NT2/D1 (cell line): Measurements from ENCODE around the gene TMEM247.

ENCODE experiments used
- DNase-seq: peaks from one replicate; pipeline ENCODE4 v3.0.0-alpha.2; 2011; ENCODE audit warnings: low read depth, low spot score
- H3K27me3 ChIP-seq: 2 replicates; pipeline ENCODE4 v1.6.0; 2011; ENCODE audit warnings: mild to moderate bottlenecking; ENCODE audit not compliant: insufficient read length, insufficient read depth
- H3K36me3 ChIP-seq: 2 replicates; pipeline ENCODE4 v1.6.1; 2011; ENCODE audit warnings: mild to moderate bottlenecking, low read length, mixed read lengths; ENCODE audit not compliant: insufficient read depth, insufficient read length
- H3K4me1 ChIP-seq: 2 replicates; pipeline ENCODE4 v1.5.1; 2011; ENCODE audit not compliant: insufficient read depth, insufficient read length
- H3K4me3 ChIP-seq: 2 replicates; pipeline ENCODE4 v1.5.1; 2011; ENCODE audit warnings: low read depth; ENCODE audit not compliant: insufficient read length
- H3K9ac ChIP-seq: 2 replicates; pipeline ENCODE4 v1.6.0; 2011; ENCODE audit warnings: low read depth; ENCODE audit not compliant: insufficient read length
- H3K9me3 ChIP-seq: 2 replicates; pipeline ENCODE4 v1.5.1; 2011; ENCODE audit warnings: mild to moderate bottlenecking, low read length; ENCODE audit not compliant: insufficient read depth
- SUZ12 ChIP-seq: IDR thresholded peaks from 2 replicates; pipeline ENCODE4 v1.6.1; 2011; ENCODE audit not compliant: insufficient read length, insufficient read depth; ENCODE audit errors: extremely low read depth
- YY1 ChIP-seq: IDR thresholded peaks from 2 replicates; pipeline ENCODE4 v1.6.1; 2011; ENCODE audit not compliant: insufficient read length, insufficient read depth
- ZNF274 ChIP-seq: IDR thresholded peaks from 2 replicates; pipeline ENCODE4 v1.6.1; 2011; ENCODE audit warnings: mild to moderate bottlenecking, low read depth, low read length

The TMEM247 gene

DNA sequence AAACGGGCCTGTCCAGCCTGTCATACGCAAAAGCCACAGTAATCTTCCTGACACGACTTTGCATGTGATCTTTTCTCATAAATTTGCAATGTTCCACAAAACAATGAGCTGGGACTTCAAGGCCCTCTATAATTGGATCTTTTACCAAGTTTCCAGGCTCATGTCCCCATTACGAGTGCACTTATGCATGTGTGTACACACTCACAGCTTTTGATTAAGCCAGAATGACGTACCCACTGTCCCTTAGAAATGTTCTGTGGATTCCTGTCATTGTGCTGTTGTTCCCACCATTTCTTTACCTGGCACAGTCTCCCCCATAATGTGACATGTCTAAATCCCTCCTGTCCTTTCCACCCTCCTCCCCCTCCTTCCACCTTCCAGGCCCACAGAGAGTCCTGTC is 19.7 kb upstream of the TMEM247 start:
- Histone ChIP-seq H3K36me3 (no peaks in the 10 kb centered on the region), H3K9ac (no peak overlapping the region), H3K4me1 (no peaks in the 10 kb centered on the region), H3K27me3 (no peaks in the 10 kb centered on the region), H3K9me3 (no peaks in the 10 kb centered on the region), H3K4me3 (no peak overlapping the region)
- TF ChIP-seq ZNF274 (no peak), YY1 (no peak), SUZ12 (no peak)
- DNase-seq: no peak

DNA sequence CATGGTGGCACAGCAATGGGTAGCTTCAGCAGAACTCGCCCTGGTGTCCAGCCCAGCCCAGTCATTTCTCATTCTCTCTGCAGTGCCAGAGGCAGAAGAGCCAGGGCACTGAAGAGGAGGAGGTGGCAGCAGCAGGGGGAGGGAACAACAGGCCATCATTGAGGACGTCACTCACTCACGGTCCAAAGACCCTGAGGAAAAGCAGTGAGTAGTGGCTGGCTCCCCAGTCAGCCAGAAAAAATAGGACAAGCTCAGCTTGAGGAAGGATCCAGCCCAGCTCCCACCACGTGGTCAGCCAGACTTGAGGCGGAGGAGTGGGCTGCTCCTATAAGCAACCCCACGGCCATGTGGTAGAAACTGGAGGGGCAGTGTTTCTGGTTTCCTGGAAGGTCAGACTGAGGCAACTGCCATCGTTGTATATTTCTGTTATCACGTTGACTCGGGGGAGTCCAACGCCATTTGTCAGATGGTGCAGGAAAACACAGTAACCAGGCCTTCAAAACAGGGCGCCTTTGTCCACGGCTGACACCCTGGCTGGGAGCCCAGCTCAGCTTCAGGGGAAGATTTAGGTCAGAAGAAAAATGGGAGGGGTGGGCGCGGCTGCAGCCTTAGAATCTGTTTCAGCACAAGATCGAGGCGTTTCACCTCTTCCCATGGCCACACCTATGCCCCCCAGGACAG is 19.0 kb upstream of the TMEM247 start:
- no peak overlapping the region for H3K9ac ChIP-seq
- no peak overlapping the region for H3K4me3 ChIP-seq
- H3K36me3 ChIP-seq: no peaks in the 10 kb centered on the region
- H3K4me1 ChIP-seq: no peaks in the 10 kb centered on the region
- TF ChIP-seq ZNF274 (no peak), YY1 (no peak), SUZ12 (no peak)
- no peaks in the 10 kb centered on the region for H3K27me3 ChIP-seq
- no peak for DNase-seq
- H3K9me3 ChIP-seq: no peaks in the 10 kb centered on the region

GRCh38 chr2:46461011-46461674 is 18.2 kb upstream of the TMEM247 start:
- no peak overlapping the region for H3K4me3 ChIP-seq
- TF ChIP-seq SUZ12 (no peak), YY1 (no peak), ZNF274 (no peak)
- no peak overlapping the region for H3K9ac ChIP-seq
- H3K27me3 ChIP-seq: no peaks in the 10 kb centered on the region
- H3K9me3 ChIP-seq: no peaks in the 10 kb centered on the region
- DNase-seq: peak; percentile 58
- no peaks in the 10 kb centered on the region for H3K36me3 ChIP-seq
- no peaks in the 10 kb centered on the region for H3K4me1 ChIP-seq

DNA sequence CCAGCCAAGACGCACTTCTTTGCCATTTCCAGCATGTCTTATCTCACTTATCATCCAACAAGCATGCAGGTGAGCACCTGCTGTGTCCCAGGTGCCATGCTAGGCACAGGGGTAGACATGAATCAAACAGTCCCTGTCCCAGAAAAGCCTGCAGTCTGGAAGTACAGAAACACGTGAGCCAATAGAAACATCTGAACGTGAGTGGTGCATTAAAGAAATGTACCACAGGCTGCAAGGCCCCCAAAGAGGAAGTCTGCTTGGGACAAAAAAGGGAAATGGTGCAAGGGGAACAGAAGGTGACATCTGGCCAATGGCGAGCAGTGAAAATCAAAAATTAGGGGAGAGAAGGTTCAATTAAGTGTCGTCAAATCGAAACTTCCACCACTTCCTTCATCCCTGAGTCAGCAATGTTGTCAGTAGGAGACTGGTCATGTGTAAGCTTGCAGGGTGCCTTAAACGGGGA is 17.6 kb upstream of the TMEM247 start:
- H3K4me1 ChIP-seq: no peaks in the 10 kb centered on the region
- no peaks in the 10 kb centered on the region for H3K36me3 ChIP-seq
- no peak for TF ChIP-seq SUZ12
- TF ChIP-seq ZNF274: no peak
- TF ChIP-seq YY1: no peak

GRCh38 chr2:46462936-46463335 is 16.4 kb upstream of the TMEM247 start:
- H3K36me3 ChIP-seq: no peaks in the 10 kb centered on the region
- no peak overlapping the region for H3K9ac ChIP-seq
- no peaks in the 10 kb centered on the region for H3K4me1 ChIP-seq
- H3K4me3 ChIP-seq: no peak overlapping the region
- H3K27me3 ChIP-seq: no peaks in the 10 kb centered on the region
- DNase-seq: no peak
- H3K9me3 ChIP-seq: no peaks in the 10 kb centered on the region
- no peak for TF ChIP-seq YY1
- TF ChIP-seq ZNF274: no peak
- no peak for TF ChIP-seq SUZ12

More for the DNA sequence above, 17.6 kb upstream of the TMEM247 start:
- H3K9me3 ChIP-seq: no peaks in the 10 kb centered on the region
- no peak overlapping the region for H3K9ac ChIP-seq
- H3K4me3 ChIP-seq: no peak overlapping the region
- H3K27me3 ChIP-seq: no peaks in the 10 kb centered on the region
- no peak for DNase-seq

DNA sequence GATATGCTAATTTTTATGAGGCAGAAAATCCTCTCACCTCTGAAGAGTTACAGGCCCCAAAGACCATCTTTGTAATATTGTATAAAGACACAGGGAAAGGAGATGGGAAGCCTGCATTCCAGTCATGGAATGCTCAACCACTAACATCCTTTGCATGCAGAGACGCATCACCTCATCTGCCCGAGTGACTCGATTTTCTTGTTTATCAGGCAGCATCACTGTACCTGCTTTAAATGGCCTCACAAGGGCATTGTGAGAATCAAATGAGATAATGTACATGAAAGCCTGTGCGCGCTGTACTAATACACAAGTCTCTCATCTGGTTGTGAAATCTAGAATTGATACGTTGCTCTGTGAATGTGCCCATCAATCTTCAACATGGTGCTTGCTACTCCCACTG is 10.2 kb upstream of the TMEM247 start:
- no peak for DNase-seq
- Histone ChIP-seq H3K4me3 (no peak overlapping the region), H3K9ac (no peak overlapping the region), H3K4me1 (no peaks in the 10 kb centered on the region), H3K27me3 (no peaks in the 10 kb centered on the region), H3K9me3 (no peaks in the 10 kb centered on the region), H3K36me3 (no peaks in the 10 kb centered on the region)
- TF ChIP-seq YY1 (no peak), ZNF274 (no peak), SUZ12 (no peak)

DNA sequence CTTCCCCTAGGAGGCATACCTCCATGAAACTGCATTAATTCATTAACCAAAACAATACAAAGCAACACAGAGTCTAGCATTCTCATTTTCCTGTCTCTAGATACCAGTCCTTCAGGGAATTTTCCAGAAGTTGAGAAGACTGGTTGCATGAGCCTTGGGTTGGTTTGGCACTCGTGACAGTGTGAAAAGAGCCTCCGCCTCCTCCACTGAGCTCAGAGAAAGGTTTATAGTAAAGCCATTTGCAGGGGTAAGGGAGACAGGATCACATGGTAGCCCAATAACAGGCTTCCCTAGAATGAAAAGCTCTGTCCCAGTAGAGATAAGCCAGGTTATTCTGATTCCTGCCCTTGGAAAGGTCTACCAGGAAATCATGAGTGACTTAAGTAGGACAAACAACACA is 9.7 kb upstream of the TMEM247 start:
- no peaks in the 10 kb centered on the region for H3K4me1 ChIP-seq
- H3K9me3 ChIP-seq: no peaks in the 10 kb centered on the region
- H3K9ac ChIP-seq: no peak overlapping the region
- DNase-seq: no peak
- no peaks in the 10 kb centered on the region for H3K27me3 ChIP-seq
- TF ChIP-seq YY1 (no peak), ZNF274 (no peak), SUZ12 (no peak)
- no peaks in the 10 kb centered on the region for H3K36me3 ChIP-seq
- no peak overlapping the region for H3K4me3 ChIP-seq
